HepG2 (cell line): ENCODE measurements around the gene NRL. TPM values are rescaled to one million over a fixed set of nuclear protein-coding genes. Genes with fewer than 3 reads are reported as not detected.
A peak's percentile ranks its signal among the peaks of the same experiment; 100 is the strongest.

Source experiments
- FOSL1 ChIP-seq: sonication (generic); formaldehyde crosslinking; IDR thresholded peaks from 2 replicates; pipeline ENCODE4 v1.9.0; 2021; ENCODE audit warnings: missing genetic modification reagents, borderline replicate concordance
- NFIB ChIP-seq: sonication (generic); formaldehyde crosslinking; IDR thresholded peaks from 2 replicates; pipeline ENCODE4 v1.9.0; 2021; ENCODE audit warnings: missing genetic modification reagents, mild to moderate bottlenecking, borderline replicate concordance
- RARA ChIP-seq: IDR thresholded peaks from 2 replicates; pipeline ENCODE4 v1.6.1; 2016; ENCODE audit warnings: missing genetic modification reagents, missing compliant biosample characterization
- SRSF1 ChIP-seq: fragments of 200-400 bp; formaldehyde crosslinking; optimal IDR thresholded peaks from 2 replicates; pipeline ENCODE3; 2017; ENCODE audit warnings: mild to moderate bottlenecking, low read depth, low read length, moderate library complexity
- STAT5B ChIP-seq: sonication (generic); formaldehyde crosslinking; IDR thresholded peaks from 2 replicates; pipeline ENCODE4 v1.4.0; 2020; ENCODE audit warnings: missing genetic modification reagents
- TCF7L2 ChIP-seq: IDR thresholded peaks from 2 replicates; pipeline ENCODE4 v1.6.1; 2011; ENCODE audit warnings: mild to moderate bottlenecking, low read depth, low read length, moderate library complexity
- ZFP36 ChIP-seq: fragments of 150-350 bp; IDR thresholded peaks from 2 replicates; pipeline ENCODE4 v1.6.1; 2018; ENCODE audit warnings: borderline replicate concordance, low read length, low read depth; ENCODE audit not compliant: partially characterized antibody
- ZFYVE20 ChIP-seq: sonication (generic); formaldehyde crosslinking; IDR thresholded peaks from 2 replicates; pipeline ENCODE4 v1.8.0; 2023; ENCODE audit warnings: low read depth, mild to moderate bottlenecking, moderate library complexity, missing genetic modification reagents, borderline replicate concordance
- ZNF12 ChIP-seq: sonication (generic); formaldehyde crosslinking; IDR thresholded peaks from 2 replicates; pipeline ENCODE4 v1.5.0; 2020; ENCODE audit warnings: missing genetic modification reagents
- ZNF143 ChIP-seq: sonication (generic); formaldehyde crosslinking; IDR thresholded peaks from 2 replicates; pipeline ENCODE4 v1.4.0; 2020; ENCODE audit warnings: missing genetic modification reagents
- ZNF34 ChIP-seq: sonication (generic); formaldehyde crosslinking; IDR thresholded peaks from 2 replicates; pipeline ENCODE4 v1.4.0; 2020; ENCODE audit warnings: mild to moderate bottlenecking, missing genetic modification reagents, borderline replicate concordance
- ZNF607 ChIP-seq: sonication (generic); formaldehyde crosslinking; IDR thresholded peaks from 2 replicates; pipeline ENCODE4 v1.5.1; 2020; ENCODE audit warnings: missing genetic modification reagents, mild to moderate bottlenecking, borderline replicate concordance
- ZNF720 ChIP-seq: sonication (generic); formaldehyde crosslinking; IDR thresholded peaks from 2 replicates; pipeline ENCODE4 v1.4.0; 2020; ENCODE audit warnings: missing genetic modification reagents
- ZNF792 ChIP-seq: IDR thresholded peaks from 2 replicates; pipeline ENCODE4 v1.6.1; 2016
- ZSCAN25 ChIP-seq: sonication (generic); formaldehyde crosslinking; IDR thresholded peaks from 2 replicates; pipeline ENCODE4 v1.8.0; 2022; ENCODE audit warnings: mild to moderate bottlenecking, missing genetic modification reagents
- polyA plus RNA-seq, 8 experiments: library from polyadenylated mRNA; depleted of rRNA in 3 of 8; stranded (reverse) in 7 of 8; unstranded in 1 of 8; fragments of >200 nt; fragmentation: Illumina TruSeq in 4 of 8; extraction: Trizol in 4 of 8; gene quantifications; 2 replicates each; pipeline versions ENCODE4 v1.2.1 to v1.2.3, GENCODE V29; 2011 to 2016; ENCODE audit warnings: low read depth in 4 of 8, missing spikeins in 1 of 8, mixed read lengths in 1 of 8; ENCODE audit not compliant: insufficient read depth in 1 of 8
- total RNA-seq, 5 experiments: library from RNA; depleted of rRNA; stranded (reverse); fragments of >200 nt; fragmentation: Illumina TruSeq; extraction: Trizol; gene quantifications; 2 replicates each; pipeline ENCODE4 v1.2.3, GENCODE V29; 2016; ENCODE audit warnings: low read depth in 1 of 5
- TF ChIP-seq, protein P1 (sequence below): IDR thresholded peaks from 2 replicates; pipeline ENCODE4 v1.6.1; 2016; ENCODE audit warnings: low read depth, missing genetic modification reagents, missing compliant biosample characterization
- TF ChIP-seq, protein P2 (sequence below): sonication (generic); formaldehyde crosslinking; conservative IDR thresholded peaks from 2 replicates; pipeline ENCODE4 v1.8.0; 2022; ENCODE audit warnings: missing genetic modification reagents
- TF ChIP-seq, protein P3 (sequence below): sonication (generic); formaldehyde crosslinking; IDR thresholded peaks from 2 replicates; pipeline ENCODE4 v1.4.0; 2020; ENCODE audit warnings: mild to moderate bottlenecking, missing genetic modification reagents
- TF ChIP-seq, protein P4 (sequence below): sonication (generic); formaldehyde crosslinking; IDR thresholded peaks from 2 replicates; pipeline ENCODE4 v1.4.0; 2020; ENCODE audit warnings: missing genetic modification reagents

NRL gene
- total and polyA plus RNA-seq, 2 of the 13 experiments (the other 11 are each of a cell fraction or from before 2014, with no cell fraction given) = 2.5 to 4.7 TPM

DNA sequence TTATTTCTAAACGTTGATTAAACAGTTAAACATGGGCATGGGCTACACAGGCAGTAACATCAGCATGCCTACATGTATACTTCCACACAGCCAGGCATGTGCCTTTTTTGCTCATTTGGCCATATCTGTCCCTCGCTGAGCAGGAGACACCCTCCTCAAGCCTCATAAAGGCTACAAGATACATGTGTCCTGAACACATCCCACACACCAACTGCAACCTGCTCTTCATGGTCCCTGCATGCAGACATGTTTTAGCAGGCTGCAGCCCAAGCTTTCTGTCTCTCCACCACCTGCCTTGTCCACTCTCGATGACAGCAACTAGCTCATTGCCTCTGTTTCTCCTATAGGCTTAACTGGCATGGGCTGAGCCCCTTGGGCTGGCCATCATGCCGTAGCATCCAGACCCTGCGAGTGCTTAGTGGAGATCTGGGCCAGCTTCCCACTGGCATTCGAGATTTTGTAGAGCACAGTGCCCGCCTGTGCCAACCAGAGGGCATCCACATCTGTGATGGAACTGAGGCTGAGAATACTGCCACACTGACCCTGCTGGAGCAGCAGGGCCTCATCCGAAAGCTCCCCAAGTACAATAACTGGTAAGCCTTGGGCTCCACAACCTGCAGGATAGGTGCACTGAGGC, 18.1 kb downstream of the NRL start (continued):
- TF ChIP-seq, protein P1, sequence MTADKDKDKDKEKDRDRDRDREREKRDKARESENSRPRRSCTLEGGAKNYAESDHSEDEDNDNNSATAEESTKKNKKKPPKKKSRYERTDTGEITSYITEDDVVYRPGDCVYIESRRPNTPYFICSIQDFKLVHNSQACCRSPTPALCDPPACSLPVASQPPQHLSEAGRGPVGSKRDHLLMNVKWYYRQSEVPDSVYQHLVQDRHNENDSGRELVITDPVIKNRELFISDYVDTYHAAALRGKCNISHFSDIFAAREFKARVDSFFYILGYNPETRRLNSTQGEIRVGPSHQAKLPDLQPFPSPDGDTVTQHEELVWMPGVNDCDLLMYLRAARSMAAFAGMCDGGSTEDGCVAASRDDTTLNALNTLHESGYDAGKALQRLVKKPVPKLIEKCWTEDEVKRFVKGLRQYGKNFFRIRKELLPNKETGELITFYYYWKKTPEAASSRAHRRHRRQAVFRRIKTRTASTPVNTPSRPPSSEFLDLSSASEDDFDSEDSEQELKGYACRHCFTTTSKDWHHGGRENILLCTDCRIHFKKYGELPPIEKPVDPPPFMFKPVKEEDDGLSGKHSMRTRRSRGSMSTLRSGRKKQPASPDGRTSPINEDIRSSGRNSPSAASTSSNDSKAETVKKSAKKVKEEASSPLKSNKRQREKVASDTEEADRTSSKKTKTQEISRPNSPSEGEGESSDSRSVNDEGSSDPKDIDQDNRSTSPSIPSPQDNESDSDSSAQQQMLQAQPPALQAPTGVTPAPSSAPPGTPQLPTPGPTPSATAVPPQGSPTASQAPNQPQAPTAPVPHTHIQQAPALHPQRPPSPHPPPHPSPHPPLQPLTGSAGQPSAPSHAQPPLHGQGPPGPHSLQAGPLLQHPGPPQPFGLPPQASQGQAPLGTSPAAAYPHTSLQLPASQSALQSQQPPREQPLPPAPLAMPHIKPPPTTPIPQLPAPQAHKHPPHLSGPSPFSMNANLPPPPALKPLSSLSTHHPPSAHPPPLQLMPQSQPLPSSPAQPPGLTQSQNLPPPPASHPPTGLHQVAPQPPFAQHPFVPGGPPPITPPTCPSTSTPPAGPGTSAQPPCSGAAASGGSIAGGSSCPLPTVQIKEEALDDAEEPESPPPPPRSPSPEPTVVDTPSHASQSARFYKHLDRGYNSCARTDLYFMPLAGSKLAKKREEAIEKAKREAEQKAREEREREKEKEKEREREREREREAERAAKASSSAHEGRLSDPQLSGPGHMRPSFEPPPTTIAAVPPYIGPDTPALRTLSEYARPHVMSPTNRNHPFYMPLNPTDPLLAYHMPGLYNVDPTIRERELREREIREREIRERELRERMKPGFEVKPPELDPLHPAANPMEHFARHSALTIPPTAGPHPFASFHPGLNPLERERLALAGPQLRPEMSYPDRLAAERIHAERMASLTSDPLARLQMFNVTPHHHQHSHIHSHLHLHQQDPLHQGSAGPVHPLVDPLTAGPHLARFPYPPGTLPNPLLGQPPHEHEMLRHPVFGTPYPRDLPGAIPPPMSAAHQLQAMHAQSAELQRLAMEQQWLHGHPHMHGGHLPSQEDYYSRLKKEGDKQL (CRISPR knock-in tag) = no peak
- TF ChIP-seq ZNF34 (no peak; the same call in 1 of the 2 replicates), ZSCAN25 (CRISPR knock-in tag) (no peak), SRSF1 (no peak), RARA (CRISPR knock-in tag) (no peak), ZNF143 (CRISPR knock-in tag) (0 out of 2 replicates have a peak, but pooled peaks have one; percentile 37), ZNF792 (CRISPR knock-in tag) (no peak), ZNF720 (CRISPR knock-in tag) (no peak), ZFYVE20 (CRISPR knock-in tag) (no peak), TCF7L2 (no peak), NFIB (no peak), ZNF12 (CRISPR knock-in tag) (no peak), STAT5B (CRISPR knock-in tag) (no peak), ZFP36 (no peak), ZNF607 (no peak), FOSL1 (CRISPR knock-in tag) (no peak)
- TF ChIP-seq, protein P2, sequence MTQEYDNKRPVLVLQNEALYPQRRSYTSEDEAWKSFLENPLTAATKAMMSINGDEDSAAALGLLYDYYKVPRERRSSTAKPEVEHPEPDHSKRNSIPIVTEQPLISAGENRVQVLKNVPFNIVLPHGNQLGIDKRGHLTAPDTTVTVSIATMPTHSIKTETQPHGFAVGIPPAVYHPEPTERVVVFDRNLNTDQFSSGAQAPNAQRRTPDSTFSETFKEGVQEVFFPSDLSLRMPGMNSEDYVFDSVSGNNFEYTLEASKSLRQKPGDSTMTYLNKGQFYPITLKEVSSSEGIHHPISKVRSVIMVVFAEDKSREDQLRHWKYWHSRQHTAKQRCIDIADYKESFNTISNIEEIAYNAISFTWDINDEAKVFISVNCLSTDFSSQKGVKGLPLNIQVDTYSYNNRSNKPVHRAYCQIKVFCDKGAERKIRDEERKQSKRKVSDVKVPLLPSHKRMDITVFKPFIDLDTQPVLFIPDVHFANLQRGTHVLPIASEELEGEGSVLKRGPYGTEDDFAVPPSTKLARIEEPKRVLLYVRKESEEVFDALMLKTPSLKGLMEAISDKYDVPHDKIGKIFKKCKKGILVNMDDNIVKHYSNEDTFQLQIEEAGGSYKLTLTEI (CRISPR knock-in tag) = no peak
- TF ChIP-seq, protein P3, sequence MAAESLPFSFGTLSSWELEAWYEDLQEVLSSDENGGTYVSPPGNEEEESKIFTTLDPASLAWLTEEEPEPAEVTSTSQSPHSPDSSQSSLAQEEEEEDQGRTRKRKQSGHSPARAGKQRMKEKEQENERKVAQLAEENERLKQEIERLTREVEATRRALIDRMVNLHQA (CRISPR knock-in tag) = no peak
- TF ChIP-seq, protein P4, sequence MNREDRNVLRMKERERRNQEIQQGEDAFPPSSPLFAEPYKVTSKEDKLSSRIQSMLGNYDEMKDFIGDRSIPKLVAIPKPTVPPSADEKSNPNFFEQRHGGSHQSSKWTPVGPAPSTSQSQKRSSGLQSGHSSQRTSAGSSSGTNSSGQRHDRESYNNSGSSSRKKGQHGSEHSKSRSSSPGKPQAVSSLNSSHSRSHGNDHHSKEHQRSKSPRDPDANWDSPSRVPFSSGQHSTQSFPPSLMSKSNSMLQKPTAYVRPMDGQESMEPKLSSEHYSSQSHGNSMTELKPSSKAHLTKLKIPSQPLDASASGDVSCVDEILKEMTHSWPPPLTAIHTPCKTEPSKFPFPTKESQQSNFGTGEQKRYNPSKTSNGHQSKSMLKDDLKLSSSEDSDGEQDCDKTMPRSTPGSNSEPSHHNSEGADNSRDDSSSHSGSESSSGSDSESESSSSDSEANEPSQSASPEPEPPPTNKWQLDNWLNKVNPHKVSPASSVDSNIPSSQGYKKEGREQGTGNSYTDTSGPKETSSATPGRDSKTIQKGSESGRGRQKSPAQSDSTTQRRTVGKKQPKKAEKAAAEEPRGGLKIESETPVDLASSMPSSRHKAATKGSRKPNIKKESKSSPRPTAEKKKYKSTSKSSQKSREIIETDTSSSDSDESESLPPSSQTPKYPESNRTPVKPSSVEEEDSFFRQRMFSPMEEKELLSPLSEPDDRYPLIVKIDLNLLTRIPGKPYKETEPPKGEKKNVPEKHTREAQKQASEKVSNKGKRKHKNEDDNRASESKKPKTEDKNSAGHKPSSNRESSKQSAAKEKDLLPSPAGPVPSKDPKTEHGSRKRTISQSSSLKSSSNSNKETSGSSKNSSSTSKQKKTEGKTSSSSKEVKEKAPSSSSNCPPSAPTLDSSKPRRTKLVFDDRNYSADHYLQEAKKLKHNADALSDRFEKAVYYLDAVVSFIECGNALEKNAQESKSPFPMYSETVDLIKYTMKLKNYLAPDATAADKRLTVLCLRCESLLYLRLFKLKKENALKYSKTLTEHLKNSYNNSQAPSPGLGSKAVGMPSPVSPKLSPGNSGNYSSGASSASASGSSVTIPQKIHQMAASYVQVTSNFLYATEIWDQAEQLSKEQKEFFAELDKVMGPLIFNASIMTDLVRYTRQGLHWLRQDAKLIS (CRISPR knock-in tag) = no peak
